OCI-LY7 (cell line): ENCODE results near the gene SULT1C2. TPM values are rescaled to one million over a fixed set of nuclear protein-coding genes. Genes with fewer than 3 reads are reported as not detected.

Experiments
- Bru-seq: library from RNA; stranded (reverse); fragments of 400-500 nt; gene quantifications from one replicate; lab custom pipeline; 2021; lab: Mats Ljungman, UMichigan
- BruChase-seq, 2 experiments: library from RNA; stranded (reverse); fragments of 400-500 nt; gene quantifications; one replicate each; lab custom pipeline; 2021; lab: Mats Ljungman, UMichigan
- BruUV-seq: library from RNA; stranded (reverse); fragments of 400-500 nt; replicated peaks from 2 replicates; lab custom pipeline; 2021; lab: Mats Ljungman, UMichigan
- CTCF ChIA-PET: fragments of 300-600 bp; sonication (Branson Sonifier 250); formaldehyde crosslinking; loops from one replicate; lab custom pipeline; 2022; ENCODE audit warnings: antibody characterized with exemption; ENCODE audit not compliant: unreplicated experiment; lab: Charles Lee
- POLR2A ChIA-PET: fragments of 300-600 bp; sonication (Branson Sonifier 250); formaldehyde crosslinking; loops from one replicate; lab custom pipeline; 2022; ENCODE audit warnings: antibody characterized with exemption; lab: Charles Lee
- DNase-seq: peaks from one replicate; pipeline ENCODE4 v3.0.0-alpha.2; 2015; ENCODE audit warnings: low spot score
- H2AFZ ChIP-seq: fragments of 200-600 bp; sonication (generic), shearing (Covaris generic); 2 replicates; pipeline ENCODE4 v1.6.1; 2014; ENCODE audit warnings: mild to moderate bottlenecking, antibody characterized with exemption, low read length, moderate library complexity
- H3K27ac ChIP-seq: fragments of 200-600 bp; sonication (generic); 2 replicates; pipeline ENCODE4 v1.5.1; 2014; ENCODE audit warnings: mixed run types, low read depth, mild to moderate bottlenecking, moderate library complexity, low read length, inconsistent platforms; ENCODE audit not compliant: poor library complexity, severe bottlenecking
- H3K36me3 ChIP-seq: fragments of 200-600 bp; sonication (generic); 2 replicates; pipeline ENCODE4 v1.6.1; 2014; ENCODE audit warnings: mild to moderate bottlenecking, antibody characterized with exemption, low read length, moderate library complexity, mixed read lengths; ENCODE audit not compliant: insufficient read depth
- H3K4me1 ChIP-seq: fragments of 200-600 bp; sonication (generic); 2 replicates; pipeline ENCODE4 v1.5.1; 2014; ENCODE audit warnings: mild to moderate bottlenecking, low read length; ENCODE audit not compliant: insufficient read depth, poor library complexity, severe bottlenecking
- H3K4me2 ChIP-seq: fragments of 200-600 bp; sonication (generic); 2 replicates; pipeline ENCODE4 v1.6.1; 2014; ENCODE audit warnings: mild to moderate bottlenecking, low read length
- H3K4me3 ChIP-seq: fragments of 200-600 bp; sonication (generic); 2 replicates; pipeline ENCODE4 v1.5.1; 2014; ENCODE audit warnings: mild to moderate bottlenecking, low read depth, low read length; ENCODE audit not compliant: poor library complexity, severe bottlenecking
- H3K79me2 ChIP-seq: fragments of 200-600 bp; sonication (generic); 2 replicates; pipeline ENCODE4 v1.6.1; 2016; ENCODE audit warnings: low read depth, mild to moderate bottlenecking, low read length, moderate library complexity, mixed read lengths; ENCODE audit not compliant: insufficient read depth
- H3K9me2 ChIP-seq: fragments of 200-600 bp; sonication (generic); 2 replicates; pipeline ENCODE4 v1.6.1; 2016; ENCODE audit warnings: mild to moderate bottlenecking, low read length, mixed read lengths; ENCODE audit not compliant: insufficient read depth
- H3K9me3 ChIP-seq: fragments of 200-600 bp; sonication (generic); 2 replicates; pipeline ENCODE4 v1.6.1; 2014; ENCODE audit warnings: mild to moderate bottlenecking, mixed run types, low read length, mixed read lengths
- H4K20me1 ChIP-seq: fragments of 200-600 bp; sonication (generic); 2 replicates; pipeline ENCODE4 v1.6.1; 2014; ENCODE audit warnings: mild to moderate bottlenecking, antibody characterized with exemption, low read length, moderate library complexity, mixed read lengths; ENCODE audit not compliant: insufficient read depth
- CTCF ChIP-seq: fragments of 200-600 bp; sonication (generic); conservative IDR thresholded peaks from 2 replicates; pipeline ENCODE4 v1.5.1; 2014; ENCODE audit warnings: mild to moderate bottlenecking, antibody characterized with exemption, low read length, moderate library complexity, mixed read lengths
- EZH2phosphoT487 ChIP-seq: fragments of 200-600 bp; sonication (generic); IDR thresholded peaks from 2 replicates; pipeline ENCODE4 v1.6.1; 2018; ENCODE audit warnings: low read depth, borderline replicate concordance, mild to moderate bottlenecking, mixed run types, antibody characterized with exemption, low read length, moderate library complexity, mixed read lengths
- intact Hi-C: fragments of 100-400 bp; cut with micrococcal nuclease; formaldehyde crosslinking; loops from one replicate; pipeline ENCODE4 v1.10.0; 2022; ENCODE audit not compliant: unreplicated experiment
- long read RNA-seq: library from polyadenylated mRNA; stranded (forward); transcript quantifications from one replicate; pipeline ENCODE4 v2.0.0, GENCODE V29; 2022
- total RNA-seq, 2 experiments: library from RNA; depleted of rRNA in 1 of 2; stranded (reverse); fragments of >200 nt in 1 of 2; shearing (Covaris generic) in 1 of 2; gene quantifications; 2 replicates each; pipeline ENCODE4 v1.2.3, GENCODE V29; 2014 to 2022

The SULT1C2 gene
- not detected in 2 replicates for total RNA-seq (2014; rRNA removed; shearing (Covaris generic))
- total RNA-seq (2022), result not detected in 2 replicates
- Bru-seq, nascent RNA, result not detected
- not detected for BruChase-seq, experiment 1, labeled RNA remaining after a 6-hour chase
- not detected for BruChase-seq, experiment 2, labeled RNA remaining after a 2-hour chase
- long read RNA-seq, result 0 reads

- H3K4me1 ChIP-seq, result no peaks in the 10 kb centered on the region
- ChIA-PET CTCF (no interaction called here), POLR2A (interaction anchor here (1.2 kb wide), 1 partner anchor 10 kb away, joined by 4 read pairs; no protein-coding TSS in a partner anchor)
- H4K20me1 ChIP-seq, result no peaks in the 10 kb centered on the region
- TF ChIP-seq CTCF (no peak), EZH2phosphoT487 (no peak)
- no peak within 1 kb of the TSS for H3K4me3 ChIP-seq
- no peak within 1 kb of the TSS for H3K27ac ChIP-seq
- no peak within 1 kb of the TSS for H3K4me2 ChIP-seq
- DNase-seq, result no peak
- H3K79me2 ChIP-seq, result no peaks in the 10 kb centered on the region
- H3K9me3 ChIP-seq, result no peaks in the 10 kb centered on the region
- BruUV-seq, result no TSS peak
- no peak within 1 kb of the TSS for H2AFZ ChIP-seq
- H3K9me2 ChIP-seq, result no peaks in the 10 kb centered on the region
- no peaks in the 10 kb centered on the region for H3K36me3 ChIP-seq
- intact Hi-C loops, result no loop called here
Measured at GRCh38 chr2:108288534-108289106, at the start of gene SULT1C2. Gene SULT1C2 (plus strand): TSS chr2:108288895. CDS start chr2:108293668, 4,773 bp downstream.

GRCh38 chr2:108239786-108240185 is 48.9 kb upstream of the SULT1C2 start, which contains the start of gene SULT1C3:
Gene SULT1C3 (plus strand): TSS chr2:108239968. CDS start chr2:108247195, 7,227 bp downstream.
- no peak for DNase-seq
- no TSS peak for BruUV-seq
- H3K4me1 ChIP-seq, result no peaks in the 10 kb centered on the region
- no peaks in the 10 kb centered on the region for H3K9me3 ChIP-seq
- CTCF ChIA-PET, result no interaction called here
- H3K36me3 ChIP-seq, result no peaks in the 10 kb centered on the region
- no peak within 1 kb of the TSS for H3K27ac ChIP-seq
- H3K79me2 ChIP-seq, result no peaks in the 10 kb centered on the region
- no peak within 1 kb of the TSS for H3K4me2 ChIP-seq
- intact Hi-C loops, result loop anchor here (10.0 kb wide), 1 partner anchor 185 kb away; no protein-coding TSS in a partner anchor
- no peak within 1 kb of the TSS for H3K4me3 ChIP-seq
- POLR2A ChIA-PET, result no interaction called here
- H2AFZ ChIP-seq, result no peak within 1 kb of the TSS
- H4K20me1 ChIP-seq, result no peaks in the 10 kb centered on the region
- H3K9me2 ChIP-seq, result no peaks in the 10 kb centered on the region
- no peak for TF ChIP-seq CTCF

GRCh38 chr2:108240966-108241365 is 47.7 kb upstream of the SULT1C2 start:
- Histone ChIP-seq H4K20me1 (no peaks in the 10 kb centered on the region), H3K9me2 (no peaks in the 10 kb centered on the region), H3K4me3 (no peak overlapping the region), H2AFZ (no peak overlapping the region), H3K4me2 (no peak overlapping the region), H3K36me3 (no peaks in the 10 kb centered on the region), H3K79me2 (no peaks in the 10 kb centered on the region), H3K4me1 (no peaks in the 10 kb centered on the region), H3K27ac (no peak overlapping the region), H3K9me3 (no peaks in the 10 kb centered on the region)
- CTCF ChIA-PET, result no interaction called here
- no TSS peak for BruUV-seq
- intact Hi-C loops, result loop anchor here (10.0 kb wide), 1 partner anchor 186 kb away; no protein-coding TSS in a partner anchor
- POLR2A ChIA-PET, result no interaction called here
- TF ChIP-seq EZH2phosphoT487 (no peak), CTCF (no peak)
- DNase-seq, result no peak
